ENCODE data around the gene FBXO17. TPM values are rescaled to one million over a fixed set of nuclear protein-coding genes. Genes with fewer than 3 reads are reported as not detected.

Gene FBXO17
- total RNA-seq, 1 experiment from 2014 or later: 24.2 TPM

- BruUV-seq (replicated peaks): no TSS peak
- peaks cover 50% of the 10 kb centered on the region for H3K36me3 Mint-ChIP-seq (ENCODE audit: insufficient read depth, unreplicated experiment)
- DNase-seq: no peak
- peaks cover 7% of the 10 kb centered on the region for H3K4me1 Mint-ChIP-seq (ENCODE audit: low read depth, unreplicated experiment)
- intact Hi-C loops (cut with micrococcal nuclease; ENCODE audit: unreplicated experiment): no loop called here
- peaks cover 9% of the 10 kb centered on the region for H3K9me3 Mint-ChIP-seq (ENCODE audit: low read depth, unreplicated experiment)
- TF ChIP-seq CTCF (IDR thresholded peaks at IDR 0.05; ENCODE audit: unreplicated experiment): no peak
- H3K27me3 Mint-ChIP-seq (ENCODE audit: unreplicated experiment): no peaks in the 10 kb centered on the region
- CTCF ChIA-PET: interaction anchor here (0.6 kb wide), 1 partner anchor 221 kb away, joined by 6 read pairs; no protein-coding TSS in a partner anchor
- H3K27ac Mint-ChIP-seq (ENCODE audit: unreplicated experiment): peak overlapping the region; percentile 7
- no peak overlapping the region for H3K4me3 Mint-ChIP-seq (ENCODE audit: low read depth, unreplicated experiment)
Observed at GRCh38 chr19:38907227-38907626, 68.3 kb downstream of the FBXO17 start.

GRCh38 chr19:38905620-38906019 is 69.9 kb downstream of the FBXO17 start:
- CTCF ChIA-PET: interaction anchor here (0.7 kb wide), 1 partner anchor 106 kb away, joined by 4 read pairs; no protein-coding TSS in a partner anchor
- Mint-ChIP-seq H3K36me3 (ENCODE audit: insufficient read depth, unreplicated experiment) (peaks cover 64% of the 10 kb centered on the region), H3K4me1 (ENCODE audit: low read depth, unreplicated experiment) (peaks cover 13% of the 10 kb centered on the region), H3K27me3 (ENCODE audit: unreplicated experiment) (no peaks in the 10 kb centered on the region), H3K9me3 (ENCODE audit: low read depth, unreplicated experiment) (peaks cover 9% of the 10 kb centered on the region), H3K27ac (ENCODE audit: unreplicated experiment) (no peak overlapping the region), H3K4me3 (ENCODE audit: low read depth, unreplicated experiment) (no peak overlapping the region)
- DNase-seq: no peak
- no TSS peak for BruUV-seq (replicated peaks)
- intact Hi-C loops (cut with micrococcal nuclease; ENCODE audit: unreplicated experiment): no loop called here
- TF ChIP-seq CTCF (IDR thresholded peaks at IDR 0.05; ENCODE audit: unreplicated experiment): no peak

GRCh38 chr19:38904581-38905539 is 70.7 kb downstream of the FBXO17 start:
- Mint-ChIP-seq H3K4me1 (ENCODE audit: low read depth, unreplicated experiment) (peaks cover 17% of the 10 kb centered on the region), H3K27me3 (ENCODE audit: unreplicated experiment) (no peaks in the 10 kb centered on the region), H3K27ac (ENCODE audit: unreplicated experiment) (no peak overlapping the region), H3K4me3 (ENCODE audit: low read depth, unreplicated experiment) (no peak overlapping the region), H3K36me3 (ENCODE audit: insufficient read depth, unreplicated experiment) (peaks cover 72% of the 10 kb centered on the region), H3K9me3 (ENCODE audit: low read depth, unreplicated experiment) (peaks cover 9% of the 10 kb centered on the region)
- CTCF ChIA-PET: no interaction called here
- DNase-seq: no peak
- intact Hi-C loops (cut with micrococcal nuclease; ENCODE audit: unreplicated experiment): no loop called here
- TF ChIP-seq CTCF (IDR thresholded peaks at IDR 0.05; ENCODE audit: unreplicated experiment): no peak
- no TSS peak for BruUV-seq (replicated peaks)

GRCh38 chr19:38901683-38902082 is 73.9 kb downstream of the FBXO17 start:
- DNase-seq: no peak
- intact Hi-C loops (cut with micrococcal nuclease; ENCODE audit: unreplicated experiment): no loop called here

More at GRCh38 chr19:38901683-38902082, 73.9 kb downstream of the FBXO17 start:
- BruUV-seq (replicated peaks): no TSS peak
- H3K27me3 Mint-ChIP-seq (ENCODE audit: unreplicated experiment): no peaks in the 10 kb centered on the region
- no peak overlapping the region for H3K4me3 Mint-ChIP-seq (ENCODE audit: low read depth, unreplicated experiment)
- H3K4me1 Mint-ChIP-seq (ENCODE audit: low read depth, unreplicated experiment): peaks cover 29% of the 10 kb centered on the region
- CTCF ChIA-PET: interaction anchor here (0.5 kb wide), 1 partner anchor 962 kb away, joined by 3 read pairs; no protein-coding TSS in a partner anchor
- no peak for TF ChIP-seq CTCF (IDR thresholded peaks at IDR 0.05; ENCODE audit: unreplicated experiment)
- peaks cover 60% of the 10 kb centered on the region for H3K36me3 Mint-ChIP-seq (ENCODE audit: insufficient read depth, unreplicated experiment)
- H3K9me3 Mint-ChIP-seq (ENCODE audit: low read depth, unreplicated experiment): peaks cover 3% of the 10 kb centered on the region
- peak overlapping the region; percentile 81 for H3K27ac Mint-ChIP-seq (ENCODE audit: unreplicated experiment)
